Measurements from ENCODE around the gene C1QTNF6.

Gene C1QTNF6

DNA sequence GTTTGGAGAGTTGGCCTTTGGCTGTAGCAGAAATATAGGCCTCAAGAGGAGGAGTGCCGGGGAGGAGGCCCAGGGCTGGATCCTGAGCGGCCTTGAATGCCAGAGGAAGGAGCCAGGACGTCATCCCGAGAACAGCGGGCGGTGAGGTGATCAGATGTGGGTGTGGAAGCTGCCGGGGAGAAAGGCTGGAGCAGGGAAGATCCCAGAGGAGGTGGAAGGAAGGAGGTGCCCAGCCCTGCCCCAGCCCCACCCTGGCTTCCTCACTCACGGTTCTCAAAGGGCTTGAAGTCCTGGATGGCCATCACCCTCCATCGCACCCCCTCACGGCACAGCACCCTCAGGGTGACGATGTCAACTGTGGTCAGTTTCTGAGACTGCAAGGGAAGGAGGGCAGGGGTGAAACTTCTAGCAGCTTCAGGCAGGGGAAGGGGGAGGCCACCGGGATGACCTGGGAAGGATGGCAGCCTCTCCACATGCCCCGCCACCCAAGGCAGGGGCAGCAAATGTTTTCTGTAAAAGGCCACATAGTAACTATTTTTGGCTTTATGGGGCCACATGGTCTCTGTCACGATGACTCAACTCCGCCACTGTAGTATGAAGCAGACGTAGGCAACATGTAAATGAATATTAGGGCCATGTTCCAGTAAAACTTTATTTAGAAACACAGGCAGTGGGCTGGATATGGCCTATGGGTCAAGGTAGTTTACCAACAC, 49.0 kb downstream of the C1QTNF6 start:
- DNase-seq, result no peak

DNA sequence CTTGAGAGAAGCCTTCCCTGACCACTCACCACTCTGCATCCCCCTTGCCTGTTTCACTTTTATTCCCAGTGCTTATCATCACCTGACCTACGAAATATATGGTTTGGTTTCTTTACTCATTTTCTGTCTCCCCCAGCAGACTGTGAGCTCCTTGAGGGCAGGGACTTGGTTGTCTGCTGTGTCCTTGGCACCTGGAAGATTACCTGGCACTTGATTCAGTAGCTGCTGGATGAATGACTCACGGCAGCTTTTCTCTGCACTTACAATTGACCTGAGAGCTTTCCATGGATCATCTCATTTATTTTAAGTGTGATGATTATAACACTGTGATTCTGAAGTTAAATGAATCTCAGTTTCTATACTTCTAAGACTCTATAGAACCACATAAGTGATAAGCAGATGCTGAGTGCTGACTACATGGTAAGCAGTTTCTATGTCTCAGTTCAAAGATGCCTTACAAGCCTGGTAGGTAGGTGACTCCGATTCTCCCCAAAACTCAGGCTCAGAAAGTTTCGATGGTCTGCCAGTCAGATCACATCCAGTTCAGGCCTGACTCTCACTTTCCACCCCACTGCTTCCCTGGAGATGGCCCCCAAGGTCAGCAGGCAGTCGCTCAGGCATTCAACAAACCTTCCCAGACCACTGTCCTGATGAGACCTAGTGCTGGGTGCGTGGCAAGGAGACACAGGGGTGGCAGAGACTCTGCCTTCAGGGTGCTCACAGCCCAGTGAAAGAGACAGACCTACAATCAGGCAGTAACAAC, 50.0 kb downstream of the C1QTNF6 start:
- DNase-seq, result no peak

DNA sequence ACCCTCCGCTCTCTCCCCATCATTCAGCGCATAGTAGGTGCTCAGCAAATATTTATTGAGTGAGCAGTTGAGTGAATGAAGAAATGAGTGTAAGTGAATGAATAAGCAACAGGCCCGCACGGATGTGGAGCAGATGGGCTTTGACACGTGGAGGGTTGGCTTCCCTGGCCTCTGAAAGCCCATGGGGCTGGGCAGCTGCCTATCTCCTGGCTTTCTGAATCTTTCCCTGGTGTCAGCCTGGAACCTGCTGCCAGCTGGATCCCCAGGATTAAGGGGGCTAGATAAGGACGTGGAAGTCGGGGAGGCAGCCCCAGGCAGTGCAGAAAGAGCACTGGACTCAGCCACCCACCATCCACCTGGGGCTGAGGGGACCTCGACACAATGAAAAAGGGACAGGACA, 50.9 kb downstream of the C1QTNF6 start:
- DNase-seq, result no peak

DNA sequence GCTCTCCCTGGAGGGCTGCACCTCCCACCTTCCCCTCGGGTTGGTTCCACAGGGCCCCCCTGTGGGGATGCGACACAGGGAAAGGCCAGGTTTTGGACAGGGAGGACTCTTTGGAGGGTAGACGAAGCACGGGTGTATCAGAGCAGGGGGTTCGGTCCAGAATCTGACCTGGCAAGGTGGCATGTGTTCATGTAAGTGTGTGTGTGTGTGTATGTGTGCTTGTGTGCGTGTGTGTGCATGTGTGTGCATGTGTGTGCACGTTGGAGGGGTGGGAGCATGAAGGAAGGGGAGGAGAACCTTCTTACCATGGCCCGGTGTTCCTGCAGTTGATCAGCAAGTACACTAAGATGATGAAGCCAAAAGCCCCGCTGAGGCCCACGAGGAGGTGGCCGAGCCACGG, 53.0 kb downstream of the C1QTNF6 start:
- no peak for DNase-seq

DNA sequence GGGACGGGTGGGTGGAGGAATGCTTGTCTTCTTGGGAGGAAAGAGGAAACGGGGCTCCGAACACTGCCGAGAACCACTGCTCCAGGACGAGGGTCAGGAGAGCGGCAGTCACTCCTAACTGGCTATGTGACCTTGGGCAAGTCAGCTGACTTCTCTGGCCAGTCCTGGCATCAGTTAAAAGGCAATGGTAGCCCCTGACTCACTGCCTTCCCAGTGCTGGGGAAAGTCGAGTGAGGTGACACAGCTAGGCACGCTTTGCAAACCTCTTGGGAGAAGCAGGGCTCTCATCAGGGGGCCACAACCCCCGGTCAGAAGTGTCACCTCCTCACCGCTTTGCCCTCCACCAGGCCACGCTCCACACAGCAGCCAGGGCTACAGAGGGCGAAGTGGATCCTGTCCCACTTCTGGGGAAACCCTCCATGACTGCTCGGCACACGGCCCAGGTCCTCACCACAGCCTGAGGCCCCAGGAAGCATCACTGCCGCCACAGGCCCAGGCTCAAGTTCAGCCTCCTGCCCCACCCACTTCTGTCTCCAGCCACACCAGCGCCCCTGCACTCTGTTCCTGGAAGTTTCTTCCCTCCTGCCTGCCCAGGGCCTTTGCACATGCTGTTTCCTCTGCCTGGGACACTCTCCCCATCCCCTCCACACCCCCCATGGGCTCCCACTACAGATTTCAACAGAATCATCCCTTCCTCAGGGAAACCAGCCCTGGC, 54.6 kb downstream of the C1QTNF6 start:
- no peak for DNase-seq

DNA sequence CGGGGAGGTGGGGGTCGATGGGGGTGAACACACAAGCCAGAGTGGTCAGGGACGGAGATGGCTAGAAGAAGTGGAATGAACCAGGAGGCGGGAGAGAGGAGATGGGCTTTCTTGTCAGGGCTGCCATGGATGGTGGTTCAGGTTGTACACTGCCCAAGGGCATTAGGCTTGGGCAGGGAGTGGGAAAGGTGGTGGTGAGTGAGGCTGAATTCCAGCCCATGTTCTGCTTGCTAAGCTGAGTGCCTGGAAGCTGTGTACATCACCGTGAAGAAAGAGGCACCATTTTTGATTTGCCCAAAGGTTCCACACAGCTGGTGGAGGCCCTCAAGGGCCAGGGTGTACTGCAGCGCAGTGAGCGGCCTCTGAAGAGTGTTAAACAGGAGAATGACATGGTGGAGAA, 55.3 kb downstream of the C1QTNF6 start:
- DNase-seq, result no peak

Data from EL (cell line).